Inflammatory macrophage (primary cell): Measurements from ENCODE around the gene ACSS1.

Source experiments
- DNase-seq, 2 donors: peaks; one replicate each; pipeline ENCODE4 v3.0.0-alpha.2; 2020 to 2022

ACSS1 gene

DNA sequence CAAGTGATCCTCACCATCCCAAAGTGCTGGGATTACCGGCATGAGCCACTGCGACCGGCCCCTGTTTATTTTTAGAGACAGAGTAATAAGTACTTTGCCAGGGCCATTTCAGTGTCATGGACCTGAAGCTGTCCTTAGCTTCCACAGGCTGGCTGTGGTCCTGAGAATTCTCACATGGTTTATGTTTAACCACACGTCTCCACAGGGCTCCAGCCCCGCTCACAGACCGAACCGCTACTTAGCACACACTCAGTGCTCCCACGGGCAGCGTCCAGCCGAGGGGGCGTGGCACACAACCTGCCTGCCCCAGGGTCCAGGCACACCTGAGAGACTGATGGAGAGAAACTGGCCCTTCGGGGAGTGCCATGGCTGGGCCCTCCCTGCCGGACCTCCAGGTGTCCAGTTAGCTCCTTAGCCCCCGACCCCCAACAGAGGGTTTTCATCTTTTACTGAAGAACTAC is 11.7 kb downstream of the ACSS1 start:
- no peak for DNase-seq

- no peak for DNase-seq
Observed at GRCh38 chr20:25045343-25045712, 12.6 kb downstream of the ACSS1 start.

DNA sequence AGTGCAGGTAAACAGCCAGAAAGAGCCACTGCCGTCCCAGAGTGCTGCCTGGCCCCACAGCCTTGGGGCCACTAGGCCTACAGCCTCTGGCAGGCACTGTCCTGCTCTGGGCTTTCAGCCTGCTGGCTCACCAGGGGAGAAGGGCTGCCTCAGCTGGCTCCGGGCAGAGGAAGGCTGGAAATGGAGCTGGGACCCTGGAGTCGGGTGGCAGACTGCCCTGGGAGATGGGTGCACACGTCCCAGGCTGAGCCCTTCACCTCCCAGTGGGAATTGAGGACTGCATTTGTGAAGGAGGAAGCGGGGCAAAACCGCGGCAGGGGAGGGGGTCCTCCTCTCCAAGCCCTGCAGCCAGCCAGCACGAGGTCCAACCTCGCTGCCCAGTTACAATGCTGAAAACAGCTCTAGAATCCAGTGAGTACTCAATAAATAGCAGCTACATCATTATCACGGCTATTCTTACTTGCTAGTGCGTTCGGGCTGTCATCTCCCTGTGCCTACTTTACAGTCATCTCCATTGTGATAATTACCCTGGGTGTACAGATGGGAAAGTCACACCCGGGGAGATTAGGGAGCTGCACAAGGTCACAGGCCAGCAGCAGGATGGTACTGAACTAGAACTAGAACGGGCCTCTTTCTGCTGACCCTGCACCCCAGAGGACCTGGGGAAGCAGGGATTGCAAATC is 13.1 kb downstream of the ACSS1 start:
- no peak for DNase-seq

GRCh38 chr20:25044261-25044560 is 13.7 kb downstream of the ACSS1 start:
- no peak for DNase-seq

DNA sequence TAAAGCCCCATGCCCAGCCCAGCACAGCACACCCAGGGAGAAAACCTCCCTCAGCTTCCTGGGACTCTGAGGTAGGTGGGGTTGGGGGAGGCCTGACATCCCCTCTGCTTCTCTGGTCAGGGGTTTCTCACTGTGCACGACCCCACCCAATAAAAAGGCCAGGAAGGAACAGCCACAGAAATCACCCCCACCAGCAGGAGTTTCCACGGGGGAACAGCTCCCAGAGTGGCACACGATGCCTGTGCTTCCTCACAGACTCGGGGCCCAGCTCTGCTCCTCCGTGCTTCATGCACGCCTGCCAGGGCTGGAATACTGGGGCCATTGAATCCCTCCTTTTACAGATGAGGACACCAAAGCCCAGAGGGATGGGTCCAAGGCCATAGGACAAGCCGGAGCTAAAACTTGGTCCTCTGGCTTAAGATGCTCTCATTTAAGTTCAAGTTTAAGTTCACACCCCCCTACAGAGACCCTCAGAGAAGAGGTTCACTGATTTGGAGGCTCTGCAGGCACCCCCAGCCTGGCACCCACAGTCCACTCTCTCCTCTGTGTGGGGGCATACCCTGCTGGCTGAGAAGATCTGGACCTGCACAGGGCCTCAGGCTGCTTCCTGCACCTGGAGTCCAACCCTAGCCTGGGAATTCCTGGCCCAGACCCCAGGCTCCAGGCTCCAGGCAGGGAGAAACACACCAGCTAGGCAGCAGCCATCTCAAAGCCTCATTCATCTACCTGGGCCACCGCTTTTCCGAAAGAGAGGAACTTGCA is 14.3 kb downstream of the ACSS1 start:
- DNase-seq: no peak

DNA sequence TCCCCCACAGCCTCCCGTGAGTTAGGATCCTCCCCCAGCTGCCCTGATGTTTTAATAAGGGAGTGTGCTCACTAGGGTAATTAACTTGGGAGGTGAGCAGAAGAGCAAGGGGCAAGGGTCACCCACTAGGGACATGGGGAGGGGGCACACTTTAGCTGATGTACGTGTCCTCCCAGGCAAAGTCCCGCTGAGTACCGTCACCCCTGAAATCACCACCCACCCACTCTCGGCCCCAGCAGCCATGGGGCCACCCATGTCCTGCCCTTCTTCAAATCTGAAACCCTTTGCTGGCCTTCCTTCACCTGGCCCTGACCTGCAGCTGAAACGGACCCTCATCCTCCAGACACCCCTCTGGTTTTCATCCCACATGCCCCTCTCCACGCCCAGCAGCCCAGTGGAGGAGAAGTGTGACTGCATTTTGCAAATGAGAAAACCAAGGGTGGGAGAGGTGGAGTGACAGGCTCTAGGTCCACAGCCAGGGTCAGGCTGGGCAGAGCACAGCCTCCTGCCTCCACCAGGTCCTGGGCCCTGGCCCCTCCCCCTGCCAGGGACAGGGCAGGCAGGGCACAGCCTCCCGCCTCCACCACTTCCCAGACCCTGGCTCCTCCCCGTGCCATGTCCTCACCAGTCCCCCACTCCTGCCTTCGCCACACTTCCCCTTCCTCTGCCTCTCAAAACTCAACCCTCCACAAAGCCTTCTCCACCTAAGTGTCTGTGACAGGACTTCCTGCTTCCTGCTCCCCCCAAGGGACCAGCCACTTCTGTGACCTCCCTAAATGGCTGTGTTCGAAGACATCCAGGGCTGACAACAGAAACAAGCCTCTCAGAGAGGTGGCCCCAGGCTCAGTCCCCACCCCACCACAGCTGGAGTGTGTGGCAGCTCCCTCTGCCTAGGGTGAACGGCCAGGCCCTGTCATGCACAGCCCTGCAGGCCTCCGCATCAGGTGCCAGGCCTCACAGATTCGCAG is 15.1 kb downstream of the ACSS1 start:
- DNase-seq: peak; percentile 82 to 85

DNA sequence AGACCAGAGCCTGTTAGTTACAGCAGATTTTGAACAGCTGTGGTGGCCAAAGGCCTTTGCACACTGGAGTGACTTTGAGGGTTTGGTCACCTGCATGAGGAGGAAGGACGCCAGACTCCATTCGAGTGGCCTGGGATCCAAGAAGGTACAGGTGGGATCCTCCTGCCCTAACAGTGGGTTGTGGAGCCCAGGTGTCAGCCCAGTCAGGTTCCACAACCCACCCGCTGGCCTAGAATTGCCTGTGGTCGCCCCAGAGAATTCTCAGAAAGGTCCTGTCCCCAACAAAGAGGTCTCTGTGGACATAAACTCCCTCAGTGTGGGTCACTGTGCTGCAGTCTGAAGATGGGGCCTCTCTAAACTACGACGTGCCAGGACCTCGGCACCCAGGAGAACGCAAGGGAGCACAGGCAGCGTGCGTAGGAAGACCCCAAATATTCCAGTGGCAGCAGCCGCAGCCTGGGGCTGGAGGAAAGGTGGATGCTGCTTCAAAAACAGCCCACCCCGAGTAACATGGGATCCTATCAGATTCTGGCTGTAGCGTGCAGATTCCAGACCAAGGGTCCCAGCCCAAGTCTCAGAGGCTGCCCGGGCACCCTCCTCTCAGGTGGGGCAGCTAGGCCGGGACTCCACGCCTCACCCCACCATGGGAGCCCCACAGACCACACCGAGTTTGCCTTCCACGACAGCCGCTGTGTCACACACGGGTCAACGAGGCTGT is 16.0 kb downstream of the ACSS1 start:
- no peak for DNase-seq

- DNase-seq: no peak
Observed at GRCh38 chr20:25040438-25040831, 17.5 kb downstream of the ACSS1 start.

- DNase-seq: no peak
Observed at GRCh38 chr20:25039697-25040437, 18.1 kb downstream of the ACSS1 start.

DNA sequence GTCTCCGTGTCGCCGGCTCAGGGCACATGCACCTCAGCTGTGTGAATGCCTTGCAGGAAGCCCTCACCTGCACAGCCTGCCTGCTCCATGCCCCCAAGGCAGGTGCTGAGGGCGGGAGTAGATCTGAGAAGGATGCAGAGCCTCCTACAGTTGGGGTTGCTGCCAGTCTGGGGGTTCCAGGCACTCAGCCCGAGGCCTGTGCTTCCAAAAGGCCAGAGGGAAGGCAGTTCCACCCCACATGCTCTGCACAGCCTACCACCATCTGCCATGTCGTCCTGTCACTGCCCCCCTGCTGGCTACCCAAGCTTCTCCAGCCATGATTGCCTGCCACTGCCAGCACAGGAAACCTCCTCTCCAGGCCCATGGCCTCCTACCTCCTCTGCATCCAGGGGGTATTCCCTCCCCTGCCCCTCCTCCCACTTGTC is 19.3 kb downstream of the ACSS1 start:
- no peak for DNase-seq

DNA sequence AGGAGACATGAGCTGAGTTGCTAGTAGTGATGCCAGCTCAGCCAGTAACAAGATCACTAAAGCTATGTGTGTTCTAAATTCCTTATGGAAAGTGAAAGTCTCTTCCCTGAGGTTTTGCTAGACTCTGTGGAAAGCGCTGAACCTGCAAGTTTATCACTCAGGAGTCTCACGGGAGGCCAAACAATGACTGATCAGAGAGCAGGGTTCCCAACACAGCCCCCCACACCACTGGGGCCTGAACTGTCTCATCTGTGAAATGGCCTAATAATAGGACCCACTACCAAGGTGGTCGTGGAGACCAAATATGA is 19.9 kb downstream of the ACSS1 start:
- no peak for DNase-seq

GRCh38 chr20:25037288-25038102 is 20.4 kb downstream of the ACSS1 start:
- DNase-seq: no peak

DNA sequence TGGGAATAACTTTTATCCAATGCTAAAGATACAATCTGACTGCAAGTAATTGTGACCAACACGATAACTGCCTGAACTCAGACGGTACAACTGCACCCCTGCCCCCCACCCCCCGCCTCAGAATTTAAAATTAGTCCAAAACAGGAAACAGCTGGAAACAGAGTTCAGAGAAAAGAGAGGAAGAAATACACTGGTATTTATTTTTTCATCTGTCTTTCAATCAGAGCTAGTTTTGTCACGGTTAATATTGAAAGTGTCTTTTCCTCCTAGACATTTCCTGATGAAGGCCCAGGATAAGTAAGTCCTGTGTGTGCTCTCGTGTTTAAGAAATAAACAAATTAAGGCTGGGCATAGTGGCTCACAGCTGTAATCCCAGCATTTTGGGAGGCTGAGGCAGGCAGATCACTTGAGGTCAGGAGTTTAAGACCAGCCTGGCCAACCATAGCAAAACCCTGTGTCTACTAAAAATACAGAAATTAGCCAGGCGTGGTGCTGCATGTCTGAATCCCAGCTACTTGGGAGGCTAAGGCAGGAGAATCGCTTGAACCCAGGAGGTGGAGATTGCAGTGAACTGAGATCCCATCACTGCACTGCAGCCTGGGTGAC is 21.5 kb downstream of the ACSS1 start:
- no peak for DNase-seq

GRCh38 chr20:25035921-25036320 is 22.0 kb downstream of the ACSS1 start:
- DNase-seq: no peak

GRCh38 chr20:25033924-25034300 is 24.0 kb downstream of the ACSS1 start:
- no peak for DNase-seq

DNA sequence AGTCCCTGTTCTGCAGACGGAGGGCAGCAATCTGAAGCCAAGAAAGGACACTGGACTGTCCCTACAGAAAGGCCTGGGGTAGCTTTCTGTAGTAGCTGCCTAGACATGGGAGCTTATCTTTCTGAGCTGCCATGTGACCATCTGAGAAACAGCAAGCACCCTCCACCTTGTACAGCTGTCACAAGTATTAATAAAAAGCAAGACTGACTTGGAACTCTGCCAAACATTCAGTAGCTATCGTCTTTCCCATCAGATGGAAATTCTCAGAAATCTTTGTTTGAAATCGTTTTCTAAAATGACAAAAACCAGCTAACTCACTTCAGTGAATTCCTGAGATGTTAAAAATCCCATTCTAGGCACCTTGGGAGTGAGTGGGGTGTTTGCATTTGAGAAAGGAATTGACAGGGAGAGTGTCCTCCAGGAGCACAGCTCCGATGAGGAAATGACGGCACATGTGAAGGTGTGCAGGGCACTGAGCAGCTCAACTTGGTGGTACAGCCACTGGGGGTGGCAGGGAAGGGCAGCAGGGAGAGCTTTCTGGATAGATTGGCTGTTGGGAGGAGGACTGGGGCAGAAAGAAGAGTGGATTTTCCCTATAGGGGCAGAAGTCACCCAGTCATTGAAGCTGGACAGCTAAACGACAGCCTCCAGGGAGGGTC is 24.5 kb downstream of the ACSS1 start:
- DNase-seq: no peak

DNA sequence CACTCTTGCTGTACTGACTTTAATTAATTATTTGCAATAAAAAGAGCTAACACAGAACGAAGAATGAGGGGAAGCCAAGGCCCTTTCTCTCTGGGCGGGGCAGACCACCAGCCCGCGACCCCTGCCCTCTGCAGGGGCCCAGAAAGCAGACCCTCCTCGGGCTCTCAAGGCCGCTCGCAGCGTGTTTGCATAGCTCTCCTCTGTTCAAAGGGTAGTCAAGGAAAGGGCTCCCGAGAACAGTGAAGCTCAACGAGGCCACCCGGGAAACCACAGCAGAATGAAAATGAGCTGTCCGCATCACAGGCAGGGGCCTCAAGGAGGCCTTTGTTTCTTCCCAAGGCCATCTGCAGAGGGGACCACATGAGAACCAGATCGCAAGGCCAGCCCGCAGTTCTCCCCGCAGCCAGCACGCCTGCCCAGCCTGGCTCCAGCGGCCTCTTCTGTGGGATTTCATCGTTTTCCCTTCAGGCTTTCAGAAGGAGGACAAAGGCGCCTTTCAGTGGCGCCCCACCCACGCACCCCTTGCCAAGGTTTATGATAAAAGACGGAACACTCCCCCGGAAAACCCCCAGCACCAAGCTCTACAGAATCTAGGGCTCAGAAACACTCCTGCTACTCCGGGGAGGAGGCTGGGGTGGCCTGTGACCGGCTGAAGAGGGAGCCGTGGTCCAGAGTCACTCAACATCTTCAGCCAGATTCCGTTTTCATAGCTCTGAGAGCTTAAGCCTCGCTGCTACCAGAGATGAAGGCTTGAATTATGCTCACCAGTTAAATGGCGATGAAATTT is 25.3 kb downstream of the ACSS1 start:
- no peak for DNase-seq

- no peak for DNase-seq
Observed at GRCh38 chr20:25032065-25032477, 25.9 kb downstream of the ACSS1 start.

GRCh38 chr20:25031241-25031640 is 26.7 kb downstream of the ACSS1 start:
- DNase-seq: no peak
